Heart left ventricle (tissue), 13 donors: ENCODE results near the gene GRB7.

ENCODE experiments used
- CTCF ChIP-seq, 12 donors: fragments of 200-600 bp; sonication (generic) in 4 of 12; IDR thresholded peaks; one replicate each; pipeline versions ENCODE4 v1.5.0 to v1.8.0; 2018 to 2022; ENCODE audit warnings: antibody characterized with exemption in 12 of 12, mild to moderate bottlenecking in 5 of 12
- POLR2A ChIP-seq, 2 donors: fragments of 450-650 bp; IDR thresholded peaks; one replicate each; pipeline ENCODE4 v1.6.1; 2017; ENCODE audit warnings: antibody characterized with exemption in 2 of 2, mild to moderate bottlenecking in 2 of 2, moderate library complexity in 2 of 2
- donor health status: ischemic (EF 13 %, LVEDD 7.1; RV severe dilation, severe dysfunction).
- donor health status: DM: no; HTN: yes; CAD: no.
- donor health status: DM: no; HTN: no; CAD: no.
- donor health status: ischemic (EF 25% LVEDD 6.9; RV normal size, moderate dysfunction).
- donor health status: ischemic (EF 25% LVEDD 5.7; RV mildly dilated, moderate dysfunction).
- donor health status: ischemic (EF 35%, LVEDD 5.7; RV mildly dilated, moderate dysfunction).
- donor health status: nonischemic (EF 11% LVEDD 7.7; RV severe dilation, severe dysfunction).
- donor health status: DM: yes; HTN: yes; CAD: no.
- donor health status: PGD.
- donor health status: ischemic (EF 29% LVEDD 5.4; RV normal size, mild dysfunction).
- donor health status: nonischemic (EF 23%, LVEDD 6.1; RV moderate dilation, normal function).

- no peak for TF ChIP-seq CTCF (IDR thresholded peaks at IDR 0.05)
- no peak for TF ChIP-seq POLR2A (IDR thresholded peaks at IDR 0.05)
These were observed 14.6 kb downstream of the GRB7 start for GRCh38 chr17:39752241-39752881.
